HepG2 (cell line): ENCODE results near the gene FAM81A. TPM values are rescaled to one million over a fixed set of nuclear protein-coding genes. Genes with fewer than 3 reads are reported as not detected.

ENCODE experiments used
- ESRRA ChIP-seq: sonication (generic); formaldehyde crosslinking; IDR thresholded peaks from 2 replicates; pipeline ENCODE4 v1.5.1; 2020; ENCODE audit warnings: mild to moderate bottlenecking, low read depth, missing genetic modification reagents
- ETV5 ChIP-seq: IDR thresholded peaks from 2 replicates; pipeline ENCODE4 v1.6.1; 2018; ENCODE audit warnings: missing biosample characterization, missing genetic modification reagents, inconsistent platforms, borderline replicate concordance
- NCOA1 ChIP-seq: sonication (generic); formaldehyde crosslinking; IDR thresholded peaks from 2 replicates; pipeline ENCODE4 v1.9.0; 2021; ENCODE audit warnings: missing genetic modification reagents
- NFRKB ChIP-seq: fragments of 450-650 bp; IDR thresholded peaks from 2 replicates; pipeline ENCODE4 v1.6.1; 2017
- NFYC ChIP-seq: IDR thresholded peaks from 2 replicates; pipeline ENCODE4 v1.6.1; 2016; ENCODE audit warnings: missing genetic modification reagents, missing compliant biosample characterization
- PRMT3 ChIP-seq: sonication (generic); formaldehyde crosslinking; IDR thresholded peaks from 2 replicates; pipeline ENCODE4 v1.8.1; 2022; ENCODE audit warnings: low read depth, mild to moderate bottlenecking, moderate library complexity, missing genetic modification reagents, borderline replicate concordance
- SNAPC2 ChIP-seq: sonication (generic); formaldehyde crosslinking; IDR thresholded peaks from 2 replicates; pipeline ENCODE4 v1.8.1; 2022; ENCODE audit warnings: mild to moderate bottlenecking, missing genetic modification reagents
- SP4 ChIP-seq: sonication (generic); formaldehyde crosslinking; IDR thresholded peaks from 2 replicates; pipeline ENCODE4 v1.8.1; 2023; ENCODE audit warnings: mild to moderate bottlenecking, missing genetic modification reagents
- ZNF274 ChIP-seq: sonication (generic); formaldehyde crosslinking; IDR thresholded peaks from 2 replicates; pipeline ENCODE4 v1.5.1; 2020; ENCODE audit warnings: mild to moderate bottlenecking, missing genetic modification reagents
- ZNF329 ChIP-seq: sonication (generic); formaldehyde crosslinking; IDR thresholded peaks from 2 replicates; pipeline ENCODE4 v1.9.0; 2021; ENCODE audit warnings: low read depth, mild to moderate bottlenecking, missing genetic modification reagents
- ZNF614 ChIP-seq: IDR thresholded peaks from 2 replicates; pipeline ENCODE4 v1.6.1; 2018; ENCODE audit warnings: missing biosample characterization, missing genetic modification reagents, inconsistent platforms, borderline replicate concordance
- ZNF737 ChIP-seq: sonication (generic); formaldehyde crosslinking; IDR thresholded peaks from 2 replicates; pipeline ENCODE4 v1.5.0; 2020; ENCODE audit warnings: missing genetic modification reagents, mild to moderate bottlenecking, borderline replicate concordance
- ZNF75D ChIP-seq: sonication (generic); formaldehyde crosslinking; IDR thresholded peaks from 2 replicates; pipeline ENCODE4 v1.8.1; 2023; ENCODE audit warnings: missing genetic modification reagents, mild to moderate bottlenecking, borderline replicate concordance
- polyA plus RNA-seq, 8 experiments: library from polyadenylated mRNA; depleted of rRNA in 3 of 8; stranded (reverse) in 7 of 8; unstranded in 1 of 8; fragments of >200 nt; fragmentation: Illumina TruSeq in 4 of 8; extraction: Trizol in 4 of 8; gene quantifications; 2 replicates each; pipeline versions ENCODE4 v1.2.1 to v1.2.3, GENCODE V29; 2011 to 2016; ENCODE audit warnings: low read depth in 4 of 8, missing spikeins in 1 of 8, mixed read lengths in 1 of 8; ENCODE audit not compliant: insufficient read depth in 1 of 8
- total RNA-seq, 5 experiments: library from RNA; depleted of rRNA; stranded (reverse); fragments of >200 nt; fragmentation: Illumina TruSeq; extraction: Trizol; gene quantifications; 2 replicates each; pipeline ENCODE4 v1.2.3, GENCODE V29; 2016; ENCODE audit warnings: low read depth in 1 of 5
- TF ChIP-seq, protein P1 (sequence below): sonication (generic); formaldehyde crosslinking; IDR thresholded peaks from 2 replicates; pipeline ENCODE4 v1.4.0; 2020; ENCODE audit warnings: missing genetic modification reagents, mild to moderate bottlenecking, borderline replicate concordance
- TF ChIP-seq, protein P2 (sequence below): sonication (generic); formaldehyde crosslinking; IDR thresholded peaks from 2 replicates; pipeline ENCODE4 v1.5.1; 2020; ENCODE audit warnings: mild to moderate bottlenecking, missing genetic modification reagents, moderate library complexity
- TF ChIP-seq, protein P3 (sequence below): sonication (generic); formaldehyde crosslinking; IDR thresholded peaks from 2 replicates; pipeline ENCODE4 v1.8.1; 2022; ENCODE audit warnings: low read depth, mild to moderate bottlenecking, missing genetic modification reagents
- TF ChIP-seq, protein P4 (sequence below): sonication (generic); formaldehyde crosslinking; conservative IDR thresholded peaks from 2 replicates; pipeline ENCODE4 v1.4.0; 2020; ENCODE audit warnings: missing genetic modification reagents
- TF ChIP-seq, protein P5 (sequence below): sonication (generic); formaldehyde crosslinking; IDR thresholded peaks from 2 replicates; pipeline ENCODE4 v1.8.1; 2023; ENCODE audit warnings: mild to moderate bottlenecking, missing genetic modification reagents, borderline replicate concordance

The FAM81A gene
- total and polyA plus RNA-seq, 2 of the 13 experiments (the other 11 are each of a cell fraction or from before 2014, with no cell fraction given): 0.09 TPM; not detected in 1

DNA sequence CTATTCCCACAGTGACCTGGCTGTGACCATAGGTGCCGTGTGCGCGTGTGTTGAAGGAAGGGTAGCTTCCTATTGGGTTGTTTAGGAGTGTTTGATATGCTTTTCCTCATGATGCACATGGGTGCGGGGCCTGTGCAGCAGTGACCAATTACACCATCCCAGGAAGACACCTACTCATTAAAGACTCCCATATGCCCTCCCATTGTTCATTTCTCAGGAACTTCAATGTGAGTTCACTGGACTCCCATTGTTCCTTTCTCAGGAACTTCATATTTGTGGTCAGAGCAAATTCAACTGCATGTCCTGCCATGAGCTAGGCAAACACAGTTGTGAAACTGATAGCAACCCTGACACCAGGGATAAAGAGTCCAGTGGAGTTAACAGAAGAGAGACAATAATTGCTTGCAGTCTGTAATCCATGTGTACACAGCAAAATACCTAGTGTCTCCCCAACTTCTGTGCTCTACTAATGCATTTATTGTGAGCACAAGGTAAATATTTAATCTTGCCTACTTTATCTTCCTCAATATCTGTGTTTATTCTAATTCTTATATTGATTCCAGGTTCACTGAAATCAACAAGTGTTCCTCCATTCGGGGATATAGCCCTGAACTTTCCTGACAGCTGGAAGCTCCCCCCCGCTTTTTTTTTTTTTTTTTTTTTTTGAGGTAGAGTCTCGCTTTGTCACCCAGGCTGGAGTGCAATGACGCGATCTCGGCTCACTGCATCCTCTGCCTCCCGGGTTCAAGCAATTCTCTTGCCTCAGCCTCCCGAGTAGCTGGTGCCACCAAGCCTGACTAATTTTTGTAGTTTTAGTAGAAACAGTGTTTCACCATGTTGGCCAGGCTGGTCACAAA lies 116.1 kb downstream of the FAM81A start (continued):
- peak; percentile 47; the same call in 1 of the 2 replicates for TF ChIP-seq NFYC (CRISPR knock-in tag)
- peak; percentile 85; the same call in 1 of the 2 replicates for TF ChIP-seq ETV5 (CRISPR knock-in tag)
- TF ChIP-seq, protein P1, sequence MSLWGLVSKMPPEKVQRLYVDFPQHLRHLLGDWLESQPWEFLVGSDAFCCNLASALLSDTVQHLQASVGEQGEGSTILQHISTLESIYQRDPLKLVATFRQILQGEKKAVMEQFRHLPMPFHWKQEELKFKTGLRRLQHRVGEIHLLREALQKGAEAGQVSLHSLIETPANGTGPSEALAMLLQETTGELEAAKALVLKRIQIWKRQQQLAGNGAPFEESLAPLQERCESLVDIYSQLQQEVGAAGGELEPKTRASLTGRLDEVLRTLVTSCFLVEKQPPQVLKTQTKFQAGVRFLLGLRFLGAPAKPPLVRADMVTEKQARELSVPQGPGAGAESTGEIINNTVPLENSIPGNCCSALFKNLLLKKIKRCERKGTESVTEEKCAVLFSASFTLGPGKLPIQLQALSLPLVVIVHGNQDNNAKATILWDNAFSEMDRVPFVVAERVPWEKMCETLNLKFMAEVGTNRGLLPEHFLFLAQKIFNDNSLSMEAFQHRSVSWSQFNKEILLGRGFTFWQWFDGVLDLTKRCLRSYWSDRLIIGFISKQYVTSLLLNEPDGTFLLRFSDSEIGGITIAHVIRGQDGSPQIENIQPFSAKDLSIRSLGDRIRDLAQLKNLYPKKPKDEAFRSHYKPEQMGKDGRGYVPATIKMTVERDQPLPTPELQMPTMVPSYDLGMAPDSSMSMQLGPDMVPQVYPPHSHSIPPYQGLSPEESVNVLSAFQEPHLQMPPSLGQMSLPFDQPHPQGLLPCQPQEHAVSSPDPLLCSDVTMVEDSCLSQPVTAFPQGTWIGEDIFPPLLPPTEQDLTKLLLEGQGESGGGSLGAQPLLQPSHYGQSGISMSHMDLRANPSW (CRISPR knock-in tag): 0 out of 2 replicates have a peak, but pooled peaks have one; percentile 71
- TF ChIP-seq SP4 (CRISPR knock-in tag): peak; percentile 53; the same call in 1 of the 2 replicates
- TF ChIP-seq ESRRA (CRISPR knock-in tag): no peak
- TF ChIP-seq, protein P2, sequence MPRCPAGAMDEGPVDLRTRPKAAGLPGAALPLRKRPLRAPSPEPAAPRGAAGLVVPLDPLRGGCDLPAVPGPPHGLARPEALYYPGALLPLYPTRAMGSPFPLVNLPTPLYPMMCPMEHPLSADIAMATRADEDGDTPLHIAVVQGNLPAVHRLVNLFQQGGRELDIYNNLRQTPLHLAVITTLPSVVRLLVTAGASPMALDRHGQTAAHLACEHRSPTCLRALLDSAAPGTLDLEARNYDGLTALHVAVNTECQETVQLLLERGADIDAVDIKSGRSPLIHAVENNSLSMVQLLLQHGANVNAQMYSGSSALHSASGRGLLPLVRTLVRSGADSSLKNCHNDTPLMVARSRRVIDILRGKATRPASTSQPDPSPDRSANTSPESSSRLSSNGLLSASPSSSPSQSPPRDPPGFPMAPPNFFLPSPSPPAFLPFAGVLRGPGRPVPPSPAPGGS (CRISPR knock-in tag): 0 out of 2 replicates have a peak, but pooled peaks have one; percentile 15
- no peak for TF ChIP-seq NFRKB
- no peak for TF ChIP-seq ZNF75D (CRISPR knock-in tag)
- no peak for TF ChIP-seq ZNF274 (CRISPR knock-in tag)
- TF ChIP-seq NCOA1 (CRISPR knock-in tag): no peak
- peak; percentile 70; the same call in 1 of the 2 replicates for TF ChIP-seq ZNF614 (CRISPR knock-in tag)
- TF ChIP-seq PRMT3: peak; percentile 35; the same call in 1 of the 2 replicates
- TF ChIP-seq ZNF329: no peak
- TF ChIP-seq, protein P3, sequence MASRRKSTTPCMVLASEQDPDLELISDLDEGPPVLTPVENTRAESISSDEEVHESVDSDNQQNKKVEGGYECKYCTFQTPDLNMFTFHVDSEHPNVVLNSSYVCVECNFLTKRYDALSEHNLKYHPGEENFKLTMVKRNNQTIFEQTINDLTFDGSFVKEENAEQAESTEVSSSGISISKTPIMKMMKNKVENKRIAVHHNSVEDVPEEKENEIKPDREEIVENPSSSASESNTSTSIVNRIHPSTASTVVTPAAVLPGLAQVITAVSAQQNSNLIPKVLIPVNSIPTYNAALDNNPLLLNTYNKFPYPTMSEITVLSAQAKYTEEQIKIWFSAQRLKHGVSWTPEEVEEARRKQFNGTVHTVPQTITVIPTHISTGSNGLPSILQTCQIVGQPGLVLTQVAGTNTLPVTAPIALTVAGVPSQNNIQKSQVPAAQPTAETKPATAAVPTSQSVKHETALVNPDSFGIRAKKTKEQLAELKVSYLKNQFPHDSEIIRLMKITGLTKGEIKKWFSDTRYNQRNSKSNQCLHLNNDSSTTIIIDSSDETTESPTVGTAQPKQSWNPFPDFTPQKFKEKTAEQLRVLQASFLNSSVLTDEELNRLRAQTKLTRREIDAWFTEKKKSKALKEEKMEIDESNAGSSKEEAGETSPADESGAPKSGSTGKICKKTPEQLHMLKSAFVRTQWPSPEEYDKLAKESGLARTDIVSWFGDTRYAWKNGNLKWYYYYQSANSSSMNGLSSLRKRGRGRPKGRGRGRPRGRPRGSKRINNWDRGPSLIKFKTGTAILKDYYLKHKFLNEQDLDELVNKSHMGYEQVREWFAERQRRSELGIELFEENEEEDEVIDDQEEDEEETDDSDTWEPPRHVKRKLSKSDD (CRISPR knock-in tag): 0 out of 2 replicates have a peak, but pooled peaks have one; percentile 35
- TF ChIP-seq SNAPC2: peak; percentile 69; the same call in 1 of the 2 replicates
- TF ChIP-seq, protein P4, sequence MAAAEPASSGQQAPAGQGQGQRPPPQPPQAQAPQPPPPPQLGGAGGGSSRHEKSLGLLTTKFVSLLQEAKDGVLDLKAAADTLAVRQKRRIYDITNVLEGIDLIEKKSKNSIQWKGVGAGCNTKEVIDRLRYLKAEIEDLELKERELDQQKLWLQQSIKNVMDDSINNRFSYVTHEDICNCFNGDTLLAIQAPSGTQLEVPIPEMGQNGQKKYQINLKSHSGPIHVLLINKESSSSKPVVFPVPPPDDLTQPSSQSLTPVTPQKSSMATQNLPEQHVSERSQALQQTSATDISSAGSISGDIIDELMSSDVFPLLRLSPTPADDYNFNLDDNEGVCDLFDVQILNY (CRISPR knock-in tag): no peak
- TF ChIP-seq, protein P5, sequence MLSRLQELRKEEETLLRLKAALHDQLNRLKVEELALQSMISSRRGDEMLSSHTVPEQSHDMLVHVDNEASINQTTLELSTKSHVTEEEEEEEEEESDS (CRISPR knock-in tag): no peak
- no peak for TF ChIP-seq ZNF737 (CRISPR knock-in tag)
